Measurements from ENCODE around the gene TAF15.

Gene TAF15

GRCh38 chr17:35808962-35809854, at the start of gene TAF15:
TAF15 (plus strand) TSS chr17:35809484; CDS start chr17:35809570, 86 bp downstream.
- peak; percentile 78 for TF ChIP-seq CTCF (IDR thresholded peaks at IDR 0.05; ENCODE audit: low read depth, low read length, missing control alignments)
- peak; percentile 99 for DNase-seq (ENCODE audit: low read depth)
- peak within 1 kb of the TSS; percentile 64 for H3K4me3 ChIP-seq (ENCODE audit: low read depth, low read length)

DNA sequence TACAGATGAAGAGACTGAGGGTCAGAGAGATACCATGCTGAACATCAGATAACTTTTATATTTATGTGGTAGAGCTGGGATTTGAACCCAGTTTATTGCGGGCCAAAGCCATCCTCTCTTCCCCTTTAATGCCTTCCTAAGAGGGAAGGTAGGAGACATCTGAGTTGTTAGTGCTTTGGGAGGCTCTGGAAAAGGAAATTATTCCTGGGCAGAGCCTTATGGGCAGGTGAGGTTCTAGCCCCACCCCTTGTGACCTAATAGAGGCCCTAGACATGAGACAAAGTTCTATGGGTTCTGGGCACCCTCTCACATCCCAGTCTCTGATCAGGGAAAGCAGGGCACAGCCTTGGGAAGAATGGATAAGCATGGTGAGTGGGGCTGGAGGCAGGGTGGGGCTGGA, 48.7 kb upstream of the TAF15 start, which contains the start of gene C17orf50:
Gene C17orf50, plus strand, starts transcription at position 301 of the 400 bp plus-strand sequence. Its CDS starts 55 bp downstream, at position 356.
- no peak for DNase-seq (ENCODE audit: low read depth)
- H3K4me3 ChIP-seq (ENCODE audit: low read depth, low read length), result no peak within 1 kb of the TSS
- no peak for TF ChIP-seq CTCF (IDR thresholded peaks at IDR 0.05; ENCODE audit: low read depth, low read length, missing control alignments)

GRCh38 chr17:35761601-35762000, 47.7 kb upstream of the TAF15 start:
- no peak overlapping the region for H3K4me3 ChIP-seq (ENCODE audit: low read depth, low read length)
- DNase-seq (ENCODE audit: low read depth), result no peak
- TF ChIP-seq CTCF (IDR thresholded peaks at IDR 0.05; ENCODE audit: low read depth, low read length, missing control alignments), result no peak

DNA sequence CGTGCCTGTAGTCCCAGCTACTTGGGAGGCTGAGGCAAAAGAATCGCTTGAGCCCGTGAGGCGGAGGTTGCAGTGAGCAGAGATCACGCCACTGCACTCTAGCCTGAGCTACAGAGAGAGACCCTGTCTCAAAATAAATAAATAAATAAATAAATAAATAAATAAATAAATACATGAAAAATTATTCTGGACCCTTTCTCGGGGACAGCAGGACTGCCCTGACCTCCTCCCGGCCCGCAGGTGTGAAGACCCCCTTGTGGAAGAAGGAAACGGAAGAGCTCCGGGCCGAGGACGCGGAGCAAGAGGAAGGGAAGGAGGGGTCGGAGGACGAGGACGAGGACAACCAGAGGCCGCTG, 45.5 kb upstream of the TAF15 start:
- no peak for TF ChIP-seq CTCF (IDR thresholded peaks at IDR 0.05; ENCODE audit: low read depth, low read length, missing control alignments)
- peak overlapping the region; percentile 61; the same call in 1 of the 2 replicates for H3K4me3 ChIP-seq (ENCODE audit: low read depth, low read length)
- no peak for DNase-seq (ENCODE audit: low read depth)

- peak overlapping the region; percentile 61 for H3K4me3 ChIP-seq (ENCODE audit: low read depth, low read length)
- peak; percentile 60 for DNase-seq (ENCODE audit: low read depth)
- peak; percentile 97 for TF ChIP-seq CTCF (IDR thresholded peaks at IDR 0.05; ENCODE audit: low read depth, low read length, missing control alignments)
Observed at GRCh38 chr17:35764123-35764991, 44.9 kb upstream of the TAF15 start.

DNA sequence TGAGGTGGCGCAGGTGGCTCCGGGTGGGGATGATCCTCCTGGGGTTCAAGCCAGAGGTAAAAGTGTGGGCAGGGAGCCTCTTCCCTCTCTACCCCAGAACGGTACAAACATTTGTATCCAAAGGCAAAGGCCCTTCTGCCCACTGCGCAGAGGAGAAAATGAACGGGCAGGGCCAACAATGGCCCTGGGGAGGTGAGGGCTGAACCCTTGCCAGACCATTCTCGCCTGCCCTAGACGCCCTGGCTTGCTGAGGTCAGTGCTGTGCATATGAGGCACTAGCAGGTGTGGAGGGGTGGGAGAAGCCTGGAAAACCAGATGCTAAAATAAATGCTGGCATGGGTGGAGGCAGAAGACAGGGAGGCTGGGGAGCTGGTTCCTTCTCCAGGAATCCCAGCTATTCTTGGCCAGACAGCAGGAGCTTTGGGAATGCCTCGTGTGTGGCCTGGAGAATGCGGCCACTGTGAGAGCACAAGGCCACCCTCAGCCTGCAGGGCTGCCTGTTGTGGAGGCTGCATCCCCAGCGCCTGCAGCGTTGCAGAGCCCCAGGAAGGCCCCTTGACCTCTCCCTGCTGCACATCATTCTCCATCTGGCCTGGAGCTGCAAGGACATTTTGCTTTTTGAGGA, 44.1 kb upstream of the TAF15 start:
- no peak for TF ChIP-seq CTCF (IDR thresholded peaks at IDR 0.05; ENCODE audit: low read depth, low read length, missing control alignments)
- no peak for DNase-seq (ENCODE audit: low read depth)
- no peak overlapping the region for H3K4me3 ChIP-seq (ENCODE audit: low read depth, low read length)

Measured in GM12864 (cell line).